Heart left ventricle (tissue), 13 donors: ENCODE data around the gene RUFY4.
"Not testable (repeated sequence)": the region's sequence is repeated elsewhere in the genome, so short reads cannot be mapped to it uniquely, and the experiment has no call there.

Experiments used
- CTCF ChIP-seq, 12 donors: fragments of 200-600 bp; sonication (generic) in 4 of 12; IDR thresholded peaks; one replicate each; pipeline versions ENCODE4 v1.5.0 to v1.8.0; 2018 to 2022; ENCODE audit warnings: antibody characterized with exemption in 12 of 12, mild to moderate bottlenecking in 5 of 12
- POLR2A ChIP-seq, 2 donors: fragments of 450-650 bp; IDR thresholded peaks; one replicate each; pipeline ENCODE4 v1.6.1; 2017; ENCODE audit warnings: antibody characterized with exemption in 2 of 2, mild to moderate bottlenecking in 2 of 2, moderate library complexity in 2 of 2
- donor health status: ischemic (EF 13 %, LVEDD 7.1; RV severe dilation, severe dysfunction).
- donor health status: DM: no; HTN: yes; CAD: no.
- donor health status: DM: no; HTN: no; CAD: no.
- donor health status: ischemic (EF 25% LVEDD 6.9; RV normal size, moderate dysfunction).
- donor health status: ischemic (EF 25% LVEDD 5.7; RV mildly dilated, moderate dysfunction).
- donor health status: ischemic (EF 35%, LVEDD 5.7; RV mildly dilated, moderate dysfunction).
- donor health status: nonischemic (EF 11% LVEDD 7.7; RV severe dilation, severe dysfunction).
- donor health status: DM: yes; HTN: yes; CAD: no.
- donor health status: PGD.
- donor health status: ischemic (EF 29% LVEDD 5.4; RV normal size, mild dysfunction).
- donor health status: nonischemic (EF 23%, LVEDD 6.1; RV moderate dilation, normal function).

- TF ChIP-seq CTCF (IDR thresholded peaks at IDR 0.05), result peak; percentile 44 to 83 (median 70)
- TF ChIP-seq POLR2A (IDR thresholded peaks at IDR 0.05), result not testable (repeated sequence)
These were observed 34.4 kb upstream of the RUFY4 start for GRCh38 chr2:218034497-218035213.
